Sigmoid colon (tissue), 4 donors: ENCODE measurements around the gene ARHGEF17.

Experiments used
- CTCF ChIP-seq, 4 experiments: fragments of 450-650 bp in 3 of 4; fragments of 200-600 bp in 1 of 4; IDR thresholded peaks; one replicate each; pipeline ENCODE4 v1.5.1; 2016 to 2019; ENCODE audit warnings: antibody characterized with exemption in 4 of 4, mild to moderate bottlenecking in 3 of 4, moderate library complexity in 2 of 4
- EP300 ChIP-seq, 4 donors: sonication (generic); formaldehyde crosslinking; IDR thresholded peaks; one replicate each; pipeline ENCODE4 v1.6.1; 2017; ENCODE audit warnings: antibody characterized with exemption in 4 of 4

- TF ChIP-seq CTCF (IDR thresholded peaks at IDR 0.05) (no peak), EP300 (IDR thresholded peaks at IDR 0.05) (no peak)
These were observed 13.5 kb upstream of the ARHGEF17 start for GRCh38 chr11:73294604-73295003.
